SK-N-SH (cell line): ENCODE results near the gene RGMA. TPM values are rescaled to one million over a fixed set of nuclear protein-coding genes. Genes with fewer than 3 reads are reported as not detected.

Experiments used
- CTCF ChIA-PET: fragments of 300-600, 350-600 bp; formaldehyde crosslinking; extraction: SDS; loops from one replicate; lab custom pipeline; 2021; lab: Yijun Ruan, JAX
- POLR2A ChIA-PET: fragments of 350-600 bp; sonication (Branson Sonifier 250); formaldehyde crosslinking; extraction: SDS; loops from one replicate; lab custom pipeline; 2020; ENCODE audit warnings: antibody characterized with exemption, inconsistent platforms; lab: Yijun Ruan, JAX
- DNase-seq: peaks from one replicate; pipeline ENCODE4 v3.0.0; 2012
- H2AFZ ChIP-seq: fragments of 200-600 bp; sonication (generic); 2 replicates; pipeline ENCODE4 v1.8.1; 2016; ENCODE audit warnings: antibody characterized with exemption, mild to moderate bottlenecking, low read depth
- H3F3A ChIP-seq: fragments of 200-600 bp; sonication (generic); replicated peaks from 2 replicates; pipeline ENCODE3; 2016; ENCODE audit warnings: antibody characterized with exemption, mild to moderate bottlenecking; ENCODE audit not compliant: insufficient read depth
- H3K27ac ChIP-seq, 2 experiments: fragments of 200-500 bp in 1 of 2; fragments of 200-600 bp in 1 of 2; sonication (Bioruptor generic) in 1 of 2; sonication (generic), shearing (Covaris generic) in 1 of 2; 2 replicates each; pipeline versions ENCODE4 v1.5.1 to v1.6.1; 2014 to 2016; ENCODE audit warnings: low read depth in 2 of 2, inconsistent platforms in 1 of 2, low read length in 1 of 2, mild to moderate bottlenecking in 1 of 2, mixed read lengths in 1 of 2
- H3K27me3 ChIP-seq: fragments of 200-600 bp; sonication (generic), shearing (Covaris generic); 2 replicates; pipeline ENCODE4 v1.6.1; 2016; ENCODE audit warnings: mixed run types; ENCODE audit not compliant: insufficient read depth
- H3K36me3 ChIP-seq, 2 experiments: fragments of 200-500 bp in 1 of 2; fragments of 200-600 bp in 1 of 2; sonication (Bioruptor generic) in 1 of 2; sonication (generic) in 1 of 2; replicated peaks in 1 of 2; 2 replicates each; pipeline versions ENCODE3 to v1.5.1; 2014 to 2016; ENCODE audit warnings: low read length in 1 of 2, mild to moderate bottlenecking in 1 of 2; ENCODE audit not compliant: insufficient read depth in 2 of 2, control insufficient read depth in 1 of 2
- H3K4me1 ChIP-seq, 2 experiments: fragments of 200-500 bp in 1 of 2; fragments of 200-600 bp in 1 of 2; sonication (Bioruptor generic) in 1 of 2; sonication (generic), shearing (Covaris generic) in 1 of 2; 2 replicates each; pipeline versions ENCODE4 v1.5.1 to v1.6.1; 2014 to 2016; ENCODE audit warnings: low read depth in 1 of 2, low read length in 1 of 2, mixed run types in 1 of 2; ENCODE audit not compliant: insufficient read depth in 2 of 2, control insufficient read depth in 1 of 2
- H3K4me2 ChIP-seq: fragments of 200-600 bp; sonication (generic), shearing (Covaris generic); 2 replicates; pipeline ENCODE4 v1.6.1; 2017; ENCODE audit warnings: mixed run types
- H3K4me3 ChIP-seq, 2 experiments: fragments of 200-500 bp in 1 of 2; fragments of 200-600 bp in 1 of 2; sonication (Bioruptor generic) in 1 of 2; sonication (generic), shearing (Covaris generic) in 1 of 2; 2 replicates each; pipeline versions ENCODE4 v1.5.1 to v1.8.1; 2014 to 2016; ENCODE audit warnings: low read depth in 2 of 2, inconsistent platforms in 1 of 2, low read length in 1 of 2, mild to moderate bottlenecking in 1 of 2, mixed read lengths in 1 of 2, moderate library complexity in 1 of 2
- H3K79me2 ChIP-seq: fragments of 200-600 bp; sonication (generic); 2 replicates; pipeline ENCODE4 v1.8.1; 2017; ENCODE audit warnings: mild to moderate bottlenecking; ENCODE audit not compliant: insufficient read depth
- H3K9ac ChIP-seq: fragments of 200-600 bp; sonication (generic); 2 replicates; pipeline ENCODE4 v1.6.1; 2017; ENCODE audit warnings: mixed run types
- H3K9me2 ChIP-seq: fragments of 200-600 bp; sonication (generic); 2 replicates; pipeline ENCODE4 v1.6.1; 2017; ENCODE audit warnings: mixed run types
- H3K9me3 ChIP-seq: fragments of 200-600 bp; sonication (generic); 2 replicates; pipeline ENCODE4 v1.6.1; 2017; ENCODE audit warnings: mixed run types, mild to moderate bottlenecking, moderate library complexity
- H4K20me1 ChIP-seq: fragments of 200-600 bp; sonication (generic); 2 replicates; pipeline ENCODE4 v1.6.1; 2017; ENCODE audit warnings: mild to moderate bottlenecking, mixed run types; ENCODE audit not compliant: insufficient read depth
- CHD2 ChIP-seq: fragments of 150-350 bp; IDR thresholded peaks from 2 replicates; pipeline ENCODE4 v1.6.1; 2018; ENCODE audit warnings: low read length; ENCODE audit not compliant: partially characterized antibody
- CTCF ChIP-seq: fragments of 200-600 bp; sonication (generic); IDR thresholded peaks from 2 replicates; pipeline ENCODE4 v1.6.1; 2017; ENCODE audit warnings: antibody characterized with exemption, mild to moderate bottlenecking, moderate library complexity
- EP300 ChIP-seq, 2 experiments: IDR thresholded peaks; 2 replicates each; pipeline versions ENCODE4 v1.4.0 to v1.6.1; 2012; ENCODE audit warnings: borderline replicate concordance in 1 of 2, low read depth in 1 of 2, low read length in 1 of 2
- FOSL2 ChIP-seq: IDR thresholded peaks from 2 replicates; pipeline ENCODE4 v1.4.0; 2012; ENCODE audit warnings: low read depth, mild to moderate bottlenecking, moderate library complexity, borderline replicate concordance
- FOXJ3 ChIP-seq: sonication (generic); formaldehyde crosslinking; IDR thresholded peaks from 2 replicates; pipeline ENCODE4 v1.5.1; 2020; ENCODE audit warnings: mild to moderate bottlenecking, missing genetic modification reagents
- FOXM1 ChIP-seq: IDR thresholded peaks from 2 replicates; pipeline ENCODE4 v1.4.0; 2012; ENCODE audit warnings: low read depth, mild to moderate bottlenecking
- GABPA ChIP-seq: IDR thresholded peaks from 2 replicates; pipeline ENCODE4 v1.4.0; 2012; ENCODE audit warnings: low read depth, mild to moderate bottlenecking
- IRF3 ChIP-seq: fragments of 150-350 bp; IDR thresholded peaks from 2 replicates; pipeline ENCODE4 v1.6.1; 2016; ENCODE audit warnings: mild to moderate bottlenecking, low read depth, low read length
- JUND ChIP-seq: IDR thresholded peaks from 2 replicates; pipeline ENCODE4 v1.4.0; 2012
- MAX ChIP-seq: IDR thresholded peaks from 2 replicates; pipeline ENCODE4 v1.4.0; 2012; ENCODE audit warnings: low read depth
- MEF2A ChIP-seq: IDR thresholded peaks from 2 replicates; pipeline ENCODE4 v1.4.0; 2012; ENCODE audit warnings: low read depth, borderline replicate concordance
- MXI1 ChIP-seq: IDR thresholded peaks from 2 replicates; pipeline ENCODE4 v1.6.1; 2012; ENCODE audit warnings: mild to moderate bottlenecking, low read depth, low read length, improper control_type of control experiment
- NRF1 ChIP-seq: IDR thresholded peaks from 2 replicates; pipeline ENCODE4 v1.6.1; 2012; ENCODE audit warnings: low read depth, mild to moderate bottlenecking, low read length
- RAD21 ChIP-seq: IDR thresholded peaks from 2 replicates; pipeline ENCODE4 v1.6.1; 2012; ENCODE audit warnings: mild to moderate bottlenecking, low read length
- RFX5 ChIP-seq: IDR thresholded peaks from 2 replicates; pipeline ENCODE4 v1.6.1; 2012; ENCODE audit warnings: mild to moderate bottlenecking, improper control_type of control experiment, low read length
- TCF12 ChIP-seq: IDR thresholded peaks from 2 replicates; pipeline ENCODE4 v1.4.0; 2012
- TEAD4 ChIP-seq: IDR thresholded peaks from 2 replicates; pipeline ENCODE4 v1.4.0; 2012; ENCODE audit warnings: mild to moderate bottlenecking, borderline replicate concordance; ENCODE audit not compliant: insufficient read depth
- YY1 ChIP-seq: IDR thresholded peaks from 2 replicates; pipeline ENCODE4 v1.4.0; 2012; ENCODE audit warnings: low read depth, mild to moderate bottlenecking
- ZBTB33 ChIP-seq: IDR thresholded peaks from 2 replicates; pipeline ENCODE4 v1.4.0; 2012; ENCODE audit warnings: low read depth, borderline replicate concordance
- WGBS: methylation state at CpG from one replicate; pipeline ENCODE4 v1.1.6; 2017; ENCODE audit warnings: low lambda C conversion rate; 5-methylcytosine and 5-hydroxymethylcytosine counted together
- polyA plus RNA-seq, 3 experiments: library from polyadenylated mRNA; depleted of rRNA; stranded (reverse); fragments of >200 nt; gene quantifications; 2 replicates each; pipeline ENCODE4 v1.2.3, GENCODE V29; 2012

Gene RGMA
- polyA plus RNA-seq, 1 of the 3 experiments (the other 2 are of a cell fraction): 1.5 TPM

GRCh38 chr15:93047621-93048425 lies 41.2 kb downstream of the RGMA start:
- CTCF ChIA-PET: interaction anchor here (0.9 to 1.4 kb wide), 4 partner anchors 10 to 1276 kb away, joined by 3 to 4 read pairs (median 3); no protein-coding TSS in a partner anchor
- Histone ChIP-seq H3K9me2 (no peaks in the 10 kb centered on the region), H3K27ac (no peak overlapping the region), H3K4me1 (no peaks in the 10 kb centered on the region), H4K20me1 (no peaks in the 10 kb centered on the region), H3K27me3 (no peaks in the 10 kb centered on the region), H2AFZ (no peak overlapping the region), H3K9me3 (no peaks in the 10 kb centered on the region)
- 80% methylated on average over 18 of the region's 18 CpGs for WGBS
- no peak for TF ChIP-seq FOXM1
- TF ChIP-seq RAD21: no peak
- TF ChIP-seq TEAD4: no peak
- TF ChIP-seq TCF12: no peak
- no peak for TF ChIP-seq NRF1
- no peak for TF ChIP-seq RFX5
- no peak for TF ChIP-seq GABPA
- no peak for TF ChIP-seq MAX
- TF ChIP-seq YY1: no peak
- no peak for TF ChIP-seq CTCF
- no peak for TF ChIP-seq JUND
- no peak for TF ChIP-seq FOXJ3 (CRISPR knock-in tag)
- no peak for TF ChIP-seq EP300 (IDR thresholded peaks at IDR 0.05; ENCODE audit: borderline replicate concordance in 1 of 2, low read depth in 1 of 2, low read length in 1 of 2)
- TF ChIP-seq CHD2: no peak
- no peak for TF ChIP-seq IRF3
- no peak for TF ChIP-seq MEF2A
- TF ChIP-seq MXI1: no peak
- TF ChIP-seq ZBTB33: no peak
- no peak for TF ChIP-seq FOSL2
- TF ChIP-seq, all 33 proteins: peak for 0
- H3K4me2 ChIP-seq: no peak overlapping the region
- POLR2A ChIA-PET: no interaction called here
- no peak overlapping the region for H3K4me3 ChIP-seq
- no peaks in the 10 kb centered on the region for H3K79me2 ChIP-seq
- H3K36me3 ChIP-seq: no peaks in the 10 kb centered on the region
- no peaks in the 10 kb centered on the region for H3F3A ChIP-seq
- H3K9ac ChIP-seq: no peak overlapping the region
- no peak for DNase-seq
